Colonic mucosa (tissue), 4 donors: ENCODE data around the gene COX6B2. TPM values are rescaled to one million over a fixed set of nuclear protein-coding genes. Genes with fewer than 3 reads are reported as not detected.

ENCODE experiments used
- DNase-seq: peaks from one replicate; pipeline ENCODE4 v3.0.0-alpha.2; 2020
- H3K27ac ChIP-seq: fragments of 200-600 bp; one replicate; pipeline ENCODE4 v1.8.0; 2021
- H3K27me3 ChIP-seq: fragments of 200-600 bp; one replicate; pipeline ENCODE4 v1.8.0; 2021
- H3K36me3 ChIP-seq: fragments of 200-600 bp; one replicate; pipeline ENCODE4 v1.8.0; 2021
- H3K4me1 ChIP-seq: fragments of 200-600 bp; one replicate; pipeline ENCODE4 v1.8.0; 2021; ENCODE audit warnings: mild to moderate bottlenecking
- H3K4me3 ChIP-seq: fragments of 200-600 bp; one replicate; pipeline ENCODE4 v1.8.0; 2021
- H3K9ac ChIP-seq, 2 donors: one replicate each; pipeline ENCODE4 v1.7.0; 2013; ENCODE audit warnings: control low read depth in 2 of 2, low read depth in 2 of 2, low read length in 2 of 2
- H3K9me3 ChIP-seq: fragments of 200-600 bp; one replicate; pipeline ENCODE4 v1.8.0; 2021
- CTCF ChIP-seq: fragments of 200-600 bp; IDR thresholded peaks from one replicate; pipeline ENCODE4 v1.8.0; 2022; ENCODE audit warnings: antibody characterized with exemption, mild to moderate bottlenecking
- intact Hi-C: fragments of 100-400 bp; cut with DNase I; formaldehyde crosslinking; loops from one replicate; pipeline ENCODE4 v1.14.1; 2022
- total RNA-seq, 2 donors: library from RNA; stranded (reverse); fragmentation: NEBNext Ultra II Directional in 1 of 2; extraction: Animal tissue kit (Norgen Biotek cat#: 25700) in 1 of 2; gene quantifications; one replicate each; pipeline ENCODE4 v1.2.1, GENCODE V29; 2021
- donor health status: healthy.
- donor health status: DM: no; HTN: no; CAD: no.
- donor health status: DM: no; HTN: no; CAD: no.

COX6B2 gene
- total RNA-seq, 2 donors from 2014 or later = 12.9 to 15.2 TPM

- Histone ChIP-seq H3K9me3 (no peaks in the 10 kb centered on the region), H3K9ac (no peak overlapping the region), H3K27me3 (peaks cover 18% of the 10 kb centered on the region), H3K27ac (no peak overlapping the region), H3K4me3 (no peak overlapping the region), H3K36me3 (no peaks in the 10 kb centered on the region), H3K4me1 (peaks cover 5% of the 10 kb centered on the region)
- no peak for TF ChIP-seq CTCF
- peak; percentile 57 for DNase-seq
- intact Hi-C loops = no loop called here
Observed at GRCh38 chr19:55355213-55355821, 798 bp upstream of the COX6B2 start.

GRCh38 chr19:55353803-55354697 is 469 bp downstream of the COX6B2 start:
- no peak overlapping the region for H3K27ac ChIP-seq
- H3K9ac ChIP-seq = peak overlapping the region; percentile 55 to 83
- intact Hi-C loops = no loop called here
- H3K4me1 ChIP-seq = peaks cover 5% of the 10 kb centered on the region
- DNase-seq = peak; percentile 84
- H3K27me3 ChIP-seq = peaks cover 18% of the 10 kb centered on the region
- H3K4me3 ChIP-seq = peak overlapping the region; percentile 40
- no peaks in the 10 kb centered on the region for H3K9me3 ChIP-seq
- TF ChIP-seq CTCF = no peak
- H3K36me3 ChIP-seq = no peaks in the 10 kb centered on the region

- Histone ChIP-seq H3K4me1 (peaks cover 5% of the 10 kb centered on the region), H3K27me3 (peaks cover 18% of the 10 kb centered on the region), H3K4me3 (peak overlapping the region; percentile 40), H3K27ac (no peak overlapping the region), H3K9ac (peak overlapping the region; percentile 55 to 83), H3K36me3 (no peaks in the 10 kb centered on the region), H3K9me3 (no peaks in the 10 kb centered on the region)
- no peak for TF ChIP-seq CTCF
- DNase-seq = no peak
- intact Hi-C loops = no loop called here
Observed at GRCh38 chr19:55353356-55353802, 1.1 kb downstream of the COX6B2 start.

- no peak for TF ChIP-seq CTCF
- no peaks in the 10 kb centered on the region for H3K9me3 ChIP-seq
- H3K4me1 ChIP-seq = peaks cover 5% of the 10 kb centered on the region
- peaks cover 18% of the 10 kb centered on the region for H3K27me3 ChIP-seq
- no peak overlapping the region for H3K27ac ChIP-seq
- intact Hi-C loops = no loop called here
- no peak for DNase-seq
- H3K36me3 ChIP-seq = no peaks in the 10 kb centered on the region
- H3K4me3 ChIP-seq = no peak overlapping the region
- H3K9ac ChIP-seq = peak overlapping the region in 1 of 2 donors; percentile 55
Observed at GRCh38 chr19:55352549-55353145, 1.9 kb downstream of the COX6B2 start.

GRCh38 chr19:55352040-55352439 is 2.5 kb downstream of the COX6B2 start:
- Histone ChIP-seq H3K9ac (no peak overlapping the region), H3K36me3 (no peaks in the 10 kb centered on the region), H3K4me1 (peaks cover 5% of the 10 kb centered on the region), H3K4me3 (no peak overlapping the region), H3K9me3 (no peaks in the 10 kb centered on the region), H3K27me3 (peaks cover 18% of the 10 kb centered on the region), H3K27ac (no peak overlapping the region)
- intact Hi-C loops = no loop called here
- no peak for TF ChIP-seq CTCF
- DNase-seq = no peak
